Endothelial cell of umbilical vein (primary cell): ENCODE results near the gene MRTFA. TPM values are rescaled to one million over a fixed set of nuclear protein-coding genes. Genes with fewer than 3 reads are reported as not detected.
A peak's percentile ranks its signal among the peaks of the same experiment; 100 is the strongest.

ENCODE experiments used
- BruUV-seq: library from RNA; stranded (reverse); fragments of 400-500 nt; replicated peaks from 2 replicates; lab custom pipeline; 2021; lab: Mats Ljungman, UMichigan
- CTCF ChIA-PET: fragments of 300-600, 350-600 bp; sonication (Branson Sonifier 250); formaldehyde crosslinking; loops from one replicate; lab custom pipeline; 2021; ENCODE audit warnings: antibody characterized with exemption, inconsistent platforms; lab: Charles Lee
- POLR2A ChIA-PET: fragments of 300-600, 350-600 bp; sonication (Branson Sonifier 250); formaldehyde crosslinking; loops from one replicate; lab custom pipeline; 2021; ENCODE audit warnings: antibody characterized with exemption, inconsistent platforms; lab: Charles Lee
- DNase-seq: peaks from one replicate; pipeline ENCODE4 v3.0.0-alpha.2; 2011; ENCODE audit warnings: low read depth, low spot score
- FAIRE-seq: peaks from 2 replicates; lab custom pipeline; 2011; peaks lifted over from hg19 to GRCh38; lab: Jason Lieb, UNC
- H2AFZ ChIP-seq: 2 replicates; pipeline ENCODE4 v1.6.0; 2012; ENCODE audit warnings: low read depth, low read length, control low read depth, inconsistent platforms
- H3K27ac ChIP-seq: 2 replicates; pipeline ENCODE4 v1.5.1; 2011; ENCODE audit warnings: low read depth, mild to moderate bottlenecking, control low read depth, low read length, moderate library complexity; ENCODE audit not compliant: insufficient read depth
- H3K27me3 ChIP-seq, 2 experiments: 2 replicates each; pipeline versions ENCODE4 v1.6.0 to v1.6.1; 2011; ENCODE audit warnings: low read length in 2 of 2, mixed read lengths in 1 of 2; ENCODE audit not compliant: control insufficient read depth in 2 of 2, insufficient read depth in 2 of 2
- H3K36me3 ChIP-seq, 2 experiments: 2 replicates in 1 of 2; 3 replicates in 1 of 2; pipeline ENCODE4 v1.5.1; 2011; ENCODE audit warnings: low read length in 2 of 2, mild to moderate bottlenecking in 1 of 2, moderate library complexity in 1 of 2; ENCODE audit not compliant: control insufficient read depth in 2 of 2, insufficient read depth in 2 of 2; ENCODE audit errors: extremely low read depth in 1 of 2
- H3K4me1 ChIP-seq: 3 replicates; pipeline ENCODE4 v1.5.1; 2011; ENCODE audit warnings: mild to moderate bottlenecking, low read length; ENCODE audit not compliant: control insufficient read depth, insufficient read depth; ENCODE audit errors: extremely low read depth
- H3K4me2 ChIP-seq: 2 replicates; pipeline ENCODE4 v1.6.1; 2011; ENCODE audit warnings: low read length, control low read depth, mixed read lengths; ENCODE audit not compliant: insufficient read depth
- H3K4me3 ChIP-seq, 3 experiments: fragments of 200-600 bp in 1 of 3; sonication (generic), shearing (Covaris generic) in 1 of 3; replicated peaks in 1 of 3; 2 replicates each; pipeline ENCODE4 v1.5.1; 2011 to 2016; ENCODE audit warnings: control low read depth in 3 of 3, low read length in 3 of 3, mild to moderate bottlenecking in 2 of 3, inconsistent platforms in 1 of 3, low read depth in 1 of 3, moderate library complexity in 1 of 3; ENCODE audit not compliant: insufficient read depth in 1 of 3
- H3K79me2 ChIP-seq: 2 replicates; pipeline ENCODE4 v1.6.0; 2012; ENCODE audit warnings: low read length, inconsistent platforms; ENCODE audit not compliant: control insufficient read depth, insufficient read depth
- H3K9ac ChIP-seq: replicated peaks from 2 replicates; pipeline ENCODE3; 2011; ENCODE audit warnings: low read length, control low read depth; ENCODE audit not compliant: insufficient read depth; ENCODE audit errors: extremely low read depth
- H3K9me1 ChIP-seq: replicated peaks from 3 replicates; pipeline ENCODE4 v1.6.0; 2011; ENCODE audit warnings: mild to moderate bottlenecking, low read length; ENCODE audit not compliant: control insufficient read depth, insufficient read depth; ENCODE audit errors: extremely low read depth
- H3K9me3 ChIP-seq: replicated peaks from 2 replicates; pipeline ENCODE4 v1.5.1; 2012; ENCODE audit warnings: low read length, inconsistent platforms; ENCODE audit not compliant: control insufficient read depth, insufficient read depth
- H4K20me1 ChIP-seq: replicated peaks from 2 replicates; pipeline ENCODE3; 2011; ENCODE audit warnings: mild to moderate bottlenecking, low read length; ENCODE audit not compliant: control insufficient read depth, insufficient read depth; ENCODE audit errors: extremely low read depth
- EZH2 ChIP-seq: IDR thresholded peaks from 2 replicates; pipeline ENCODE4 v1.6.1; 2012; ENCODE audit warnings: borderline replicate concordance, low read depth, mild to moderate bottlenecking, moderate library complexity, low read length, inconsistent platforms; ENCODE audit not compliant: severe bottlenecking
- FOS ChIP-seq: IDR thresholded peaks from 2 replicates; pipeline ENCODE4 v1.6.1; 2011; ENCODE audit warnings: mild to moderate bottlenecking, low read length, moderate library complexity, borderline replicate concordance; ENCODE audit not compliant: insufficient read depth
- GATA2 ChIP-seq: IDR thresholded peaks from 2 replicates; pipeline ENCODE4 v1.7.0; 2011; ENCODE audit warnings: low read depth, mild to moderate bottlenecking, moderate library complexity, mixed read lengths, low read length; ENCODE audit not compliant: insufficient read length, insufficient read depth
- JUN ChIP-seq: IDR thresholded peaks from 2 replicates; pipeline ENCODE4 v1.6.1; 2011; ENCODE audit warnings: borderline replicate concordance, low read depth; ENCODE audit not compliant: insufficient read length, insufficient read depth
- MYC ChIP-seq: IDR thresholded peaks from one replicate; pipeline ENCODE4 v1.6.1; 2011; ENCODE audit warnings: mild to moderate bottlenecking, low read depth, low read length
- POLR2A ChIP-seq: IDR thresholded peaks from 2 replicates; pipeline ENCODE4 v1.6.1; 2012; ENCODE audit warnings: low read depth, mild to moderate bottlenecking, control low read depth, low read length
- POLR2AphosphoS5 ChIP-seq: IDR thresholded peaks from 2 replicates; pipeline ENCODE4 v1.6.1; 2012; ENCODE audit warnings: low read depth, mild to moderate bottlenecking, control low read depth, low read length, moderate library complexity; ENCODE audit not compliant: insufficient read depth
- dilution Hi-C: fragments of 300-500 bp; cut with MboI; formaldehyde crosslinking; loops from one replicate; pipeline ENCODE4 v1.15.0; 2019; ENCODE audit warnings: low sequenced_read_pairs; ENCODE audit not compliant: extremely low pct_ligation_motif_present
- intact Hi-C: fragments of 100-400 bp; cut with micrococcal nuclease; formaldehyde crosslinking; loops from one replicate; pipeline ENCODE4 v1.10.0; 2022
- polyA plus RNA-seq, 4 experiments: library from polyadenylated mRNA; depleted of rRNA in 3 of 4; stranded (reverse) in 3 of 4; unstranded in 1 of 4; fragments of >200 nt; gene quantifications; 2 replicates each; pipeline versions ENCODE4 v1.2.1 to v1.2.3, GENCODE V29; 2011 to 2012; ENCODE audit warnings: missing spikeins in 1 of 4
- total RNA-seq: library from RNA; stranded (reverse); gene quantifications from 2 replicates; pipeline ENCODE4 v1.2.3, GENCODE V29; 2021
- TF ChIP-seq, protein P1 (sequence below): IDR thresholded peaks from 2 replicates; pipeline ENCODE4 v1.6.1; 2011; ENCODE audit not compliant: insufficient read depth, insufficient read length
- TF ChIP-seq, protein P2 (sequence below), 2 donors: IDR thresholded peaks; 1 replicate in 1 of 2; 2 replicates in 1 of 2; pipeline ENCODE4 v1.5.1; 2011; ENCODE audit warnings: low read length in 2 of 2, mild to moderate bottlenecking in 2 of 2, moderate library complexity in 2 of 2, control low read depth in 1 of 2, inconsistent platforms in 1 of 2, low read depth in 1 of 2; ENCODE audit not compliant: insufficient read depth in 1 of 2; ENCODE audit errors: extremely low read depth in 1 of 2

Gene MRTFA
- total and polyA plus RNA-seq, 2 donors (not counting 3 experiments of a cell fraction or from before 2014, with no cell fraction given): 13.6 to 44.1 TPM

DNA sequence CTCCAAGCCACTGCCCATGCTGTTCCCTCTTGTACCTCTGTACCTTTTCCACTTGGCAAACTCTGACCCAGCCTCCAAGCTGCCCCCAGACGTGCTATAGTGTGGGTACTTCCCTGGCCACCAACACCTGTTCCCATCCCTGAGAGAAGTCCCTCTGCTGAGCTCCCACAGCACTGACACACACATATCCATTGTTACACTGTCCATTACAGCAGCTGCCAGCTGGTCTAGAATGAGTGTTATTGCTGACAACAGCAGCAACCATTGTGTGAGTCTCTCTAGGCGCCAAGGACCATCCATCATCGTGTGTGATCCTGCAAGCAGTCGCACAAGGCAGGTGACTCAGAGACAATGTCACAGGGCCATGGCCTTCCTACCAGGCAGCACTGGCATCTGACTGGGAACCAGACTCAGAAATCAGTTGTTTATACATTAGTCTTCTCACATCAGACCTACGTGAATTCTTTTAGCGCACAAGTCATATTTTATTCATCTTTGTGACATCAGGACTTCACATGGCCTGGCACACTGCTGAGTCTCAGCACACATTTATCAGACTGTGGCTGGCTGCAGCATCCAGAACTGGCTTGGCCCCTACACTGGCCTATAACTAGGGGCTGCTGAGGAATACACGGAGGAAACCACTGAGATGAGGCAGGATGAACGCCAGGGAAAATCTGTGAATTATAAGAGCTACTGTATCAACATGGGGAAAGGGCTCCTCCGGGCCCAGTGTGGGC is 209.8 kb downstream of the MRTFA start:
- intact Hi-C loops: no loop called here
- H3K27ac ChIP-seq: no peak overlapping the region

More for the DNA sequence above, 209.8 kb downstream of the MRTFA start:
- CTCF ChIA-PET: interaction anchor here (0.7 to 3.3 kb wide), 4 partner anchors 10 to 43 kb away, joined by 3 to 21 read pairs (median 4); no protein-coding TSS in a partner anchor
- POLR2A ChIA-PET: no interaction called here
- no peaks in the 10 kb centered on the region for H4K20me1 ChIP-seq
- no peak overlapping the region for H3K4me3 ChIP-seq
- TF ChIP-seq MYC (no peak), JUN (no peak), GATA2 (no peak), POLR2A (no peak), EZH2 (no peak), POLR2AphosphoS5 (no peak), FOS (no peak)
- TF ChIP-seq, protein P1, sequence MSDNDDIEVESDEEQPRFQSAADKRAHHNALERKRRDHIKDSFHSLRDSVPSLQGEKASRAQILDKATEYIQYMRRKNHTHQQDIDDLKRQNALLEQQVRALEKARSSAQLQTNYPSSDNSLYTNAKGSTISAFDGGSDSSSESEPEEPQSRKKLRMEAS: no peak
- TF ChIP-seq, protein P2, sequence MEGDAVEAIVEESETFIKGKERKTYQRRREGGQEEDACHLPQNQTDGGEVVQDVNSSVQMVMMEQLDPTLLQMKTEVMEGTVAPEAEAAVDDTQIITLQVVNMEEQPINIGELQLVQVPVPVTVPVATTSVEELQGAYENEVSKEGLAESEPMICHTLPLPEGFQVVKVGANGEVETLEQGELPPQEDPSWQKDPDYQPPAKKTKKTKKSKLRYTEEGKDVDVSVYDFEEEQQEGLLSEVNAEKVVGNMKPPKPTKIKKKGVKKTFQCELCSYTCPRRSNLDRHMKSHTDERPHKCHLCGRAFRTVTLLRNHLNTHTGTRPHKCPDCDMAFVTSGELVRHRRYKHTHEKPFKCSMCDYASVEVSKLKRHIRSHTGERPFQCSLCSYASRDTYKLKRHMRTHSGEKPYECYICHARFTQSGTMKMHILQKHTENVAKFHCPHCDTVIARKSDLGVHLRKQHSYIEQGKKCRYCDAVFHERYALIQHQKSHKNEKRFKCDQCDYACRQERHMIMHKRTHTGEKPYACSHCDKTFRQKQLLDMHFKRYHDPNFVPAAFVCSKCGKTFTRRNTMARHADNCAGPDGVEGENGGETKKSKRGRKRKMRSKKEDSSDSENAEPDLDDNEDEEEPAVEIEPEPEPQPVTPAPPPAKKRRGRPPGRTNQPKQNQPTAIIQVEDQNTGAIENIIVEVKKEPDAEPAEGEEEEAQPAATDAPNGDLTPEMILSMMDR (IDR thresholded peaks at IDR 0.05; ENCODE audit: extremely low read depth in 1 of 2, insufficient read depth in 1 of 2, low read depth in 1 of 2, low read length in 2 of 2): no peak
- no peak overlapping the region for H3K9ac ChIP-seq
- FAIRE-seq: no peak
- H3K4me1 ChIP-seq: no peaks in the 10 kb centered on the region
- H3K27me3 ChIP-seq: no peaks in the 10 kb centered on the region
- DNase-seq: peak; percentile 28
- no peaks in the 10 kb centered on the region for H3K9me1 ChIP-seq
- H3K4me2 ChIP-seq: no peak overlapping the region
- no peak overlapping the region for H2AFZ ChIP-seq
- dilution Hi-C loops: no loop called here
- H3K79me2 ChIP-seq: no peaks in the 10 kb centered on the region
- BruUV-seq: no TSS peak
- H3K9me3 ChIP-seq: no peaks in the 10 kb centered on the region
- H3K36me3 ChIP-seq: peaks cover 0 to 51% of the 10 kb centered on the region in 2 experiments
